ENCODE measurements around the gene ARHGAP6.
A peak's percentile ranks its signal among the peaks of the same experiment; 100 is the strongest.
"Not testable (repeated sequence)": the region's sequence is repeated elsewhere in the genome, so short reads cannot be mapped to it uniquely, and the experiment has no call there.

Gene ARHGAP6

GRCh38 chrX:11381464-11381863 is 284.3 kb downstream of the ARHGAP6 start:
- peak; percentile 79 for DNase-seq

GRCh38 chrX:11380187-11380844 is 285.4 kb downstream of the ARHGAP6 start:
- DNase-seq = no peak

- DNase-seq = peak; percentile 11
These were observed 289.6 kb downstream of the ARHGAP6 start for GRCh38 chrX:11376163-11376562.

- no peak for DNase-seq
These were observed 290.1 kb downstream of the ARHGAP6 start for GRCh38 chrX:11375614-11376119.

- no peak for DNase-seq
These were observed 291.1 kb downstream of the ARHGAP6 start for GRCh38 chrX:11374570-11374969.

GRCh38 chrX:11371106-11371505 is 294.6 kb downstream of the ARHGAP6 start:
- DNase-seq = no peak

- no peak for DNase-seq
These were observed 297.9 kb downstream of the ARHGAP6 start for GRCh38 chrX:11367609-11368430.

- DNase-seq = no peak
These were observed 298.6 kb downstream of the ARHGAP6 start for GRCh38 chrX:11366998-11367595.

GRCh38 chrX:11365426-11365825 is 300.3 kb downstream of the ARHGAP6 start:
- DNase-seq = no peak

- DNase-seq = no peak
These were observed 300.9 kb downstream of the ARHGAP6 start for GRCh38 chrX:11364835-11365234.

GRCh38 chrX:11363825-11364224 is 301.9 kb downstream of the ARHGAP6 start:
- DNase-seq = not testable (repeated sequence)

GRCh38 chrX:11363069-11363594 is 302.6 kb downstream of the ARHGAP6 start:
- DNase-seq = no peak

- DNase-seq = not testable (repeated sequence)
These were observed 304.1 kb downstream of the ARHGAP6 start for GRCh38 chrX:11361666-11362065.

- DNase-seq = not testable (repeated sequence)
These were observed 309.8 kb downstream of the ARHGAP6 start for GRCh38 chrX:11355944-11356343.

- no peak for DNase-seq
These were observed 310.3 kb downstream of the ARHGAP6 start for GRCh38 chrX:11355259-11355909.

- DNase-seq = no peak
These were observed 313.4 kb downstream of the ARHGAP6 start for GRCh38 chrX:11352296-11352741.

GRCh38 chrX:11351375-11352295 is 314.1 kb downstream of the ARHGAP6 start:
- DNase-seq = no peak

- DNase-seq = no peak
These were observed 315.9 kb downstream of the ARHGAP6 start for GRCh38 chrX:11349661-11350337.

- DNase-seq = no peak
These were observed 316.7 kb downstream of the ARHGAP6 start for GRCh38 chrX:11349020-11349419.

- no peak for DNase-seq
These were observed 318.4 kb downstream of the ARHGAP6 start for GRCh38 chrX:11347300-11347699.

GRCh38 chrX:11346121-11346682 is 319.5 kb downstream of the ARHGAP6 start:
- no peak for DNase-seq
